Activated CD8-positive, alpha-beta memory T cell treated with anti-CD3 and anti-CD28 coated beads for 24 hours (primary cell): Measurements from ENCODE around the gene GNL3.
A peak's percentile ranks its signal among the peaks of the same experiment; 100 is the strongest.

Source experiments
- DNase-seq: peaks from one replicate; pipeline ENCODE4 v3.0.0-alpha.2; 2020

Gene GNL3

DNA sequence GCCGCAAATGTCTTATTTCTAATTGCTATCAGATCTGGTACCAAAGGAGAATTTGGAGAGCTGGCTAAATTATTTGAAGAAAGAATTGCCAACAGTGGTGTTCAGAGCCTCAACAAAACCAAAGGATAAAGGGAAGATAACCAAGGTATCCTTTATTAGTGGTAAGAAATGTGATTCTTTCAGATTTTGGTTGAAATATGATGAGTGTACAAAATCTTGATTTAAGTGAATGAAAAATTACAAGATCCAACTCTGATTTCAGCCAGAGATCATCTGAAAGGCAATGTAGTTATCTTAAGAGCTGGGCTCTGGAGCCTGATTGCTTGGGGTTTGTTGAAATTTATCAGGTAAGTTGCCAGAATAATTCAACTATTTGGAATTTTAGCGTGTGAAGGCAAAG lies 4.7 kb downstream of the GNL3 start:
- DNase-seq = no peak

DNA sequence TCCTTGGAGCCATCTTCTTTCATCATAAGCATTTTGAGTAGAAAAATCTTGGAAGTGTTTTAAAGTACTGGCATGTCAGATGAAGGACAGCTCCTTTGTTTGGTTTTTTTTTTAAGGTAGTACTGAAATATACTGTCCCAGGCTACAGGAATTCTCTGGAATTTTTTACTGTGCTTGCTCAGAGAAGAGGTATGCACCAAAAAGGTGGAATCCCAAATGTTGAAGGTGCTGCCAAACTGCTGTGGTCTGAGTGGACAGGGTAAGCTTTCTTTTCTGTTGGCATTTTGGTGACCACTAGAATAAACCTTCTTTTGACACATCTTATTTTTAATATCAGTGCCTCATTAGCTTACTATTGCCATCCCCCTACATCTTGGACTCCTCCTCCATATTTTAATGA lies 7.2 kb downstream of the GNL3 start:
- DNase-seq = no peak

DNA sequence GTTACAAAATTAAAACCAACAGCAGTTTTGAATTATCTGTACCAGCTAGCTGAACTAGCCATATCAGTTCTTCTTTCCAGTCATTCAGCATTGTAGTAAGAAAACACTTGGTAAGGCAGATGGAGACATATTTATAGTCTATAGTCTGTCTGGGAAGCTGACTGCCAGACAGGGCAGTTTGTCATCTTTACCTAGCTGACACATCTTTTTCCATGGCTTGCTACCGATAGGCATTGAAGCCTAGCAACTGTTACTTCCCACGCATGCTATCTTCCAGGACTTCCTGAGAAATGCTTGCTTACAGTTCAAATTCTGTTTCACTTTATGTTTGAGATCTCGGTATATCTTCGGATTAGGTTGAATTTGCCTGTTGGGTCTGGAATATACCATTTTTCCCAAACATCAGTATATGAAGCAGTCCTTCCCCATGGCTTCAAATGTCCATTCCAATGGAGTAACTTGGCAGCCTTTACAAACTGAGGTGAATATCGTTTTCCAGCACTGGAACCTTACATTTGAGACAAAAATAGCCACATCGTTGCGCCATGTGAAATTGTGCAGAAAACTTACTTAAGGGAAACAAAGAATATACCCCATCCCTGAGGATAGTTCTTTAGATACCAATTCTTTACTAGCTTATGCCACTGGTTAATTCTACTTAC lies 8.8 kb downstream of the GNL3 start:
- peak; percentile 43 for DNase-seq

DNA sequence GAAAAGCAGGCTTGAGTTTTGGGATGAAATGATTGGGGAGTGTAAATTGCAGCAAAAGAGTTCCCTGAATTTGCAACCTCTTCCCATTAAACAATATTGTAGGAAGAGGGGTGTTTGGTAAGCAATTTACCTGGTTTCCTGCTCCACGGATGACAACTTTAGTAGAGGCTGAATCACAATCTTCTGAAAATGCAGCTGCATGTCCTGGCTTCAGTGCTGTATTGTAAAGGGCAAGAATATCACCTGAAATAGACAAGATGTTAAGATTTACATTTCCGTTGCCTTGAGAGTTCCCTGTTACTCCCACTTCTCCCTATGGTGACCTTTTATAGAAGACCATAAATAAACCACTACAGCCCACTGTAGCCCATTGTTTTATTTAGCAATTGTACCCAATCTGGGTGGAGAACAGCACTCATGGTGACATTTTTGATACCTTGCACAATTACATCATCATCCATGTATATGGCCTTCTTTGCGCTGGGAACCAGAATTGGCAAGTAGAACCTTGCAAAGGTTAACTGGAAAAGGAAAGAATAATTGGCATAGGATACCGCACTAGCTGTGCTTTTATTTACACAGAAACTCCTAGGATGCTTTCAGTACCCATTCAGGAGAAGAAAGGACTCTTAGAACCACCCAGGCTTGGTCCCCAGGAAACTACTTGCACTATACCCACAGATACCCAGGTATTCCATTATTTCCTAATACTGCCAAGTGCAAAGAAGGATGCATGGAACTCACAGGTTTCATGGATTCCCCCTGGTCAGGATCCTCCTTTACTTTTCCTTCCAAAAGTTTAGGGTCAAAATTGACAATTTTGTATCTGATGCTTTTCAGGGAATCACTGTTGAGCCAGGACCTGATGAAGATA lies 10.2 kb downstream of the GNL3 start:
- DNase-seq = peak; percentile 47

DNA sequence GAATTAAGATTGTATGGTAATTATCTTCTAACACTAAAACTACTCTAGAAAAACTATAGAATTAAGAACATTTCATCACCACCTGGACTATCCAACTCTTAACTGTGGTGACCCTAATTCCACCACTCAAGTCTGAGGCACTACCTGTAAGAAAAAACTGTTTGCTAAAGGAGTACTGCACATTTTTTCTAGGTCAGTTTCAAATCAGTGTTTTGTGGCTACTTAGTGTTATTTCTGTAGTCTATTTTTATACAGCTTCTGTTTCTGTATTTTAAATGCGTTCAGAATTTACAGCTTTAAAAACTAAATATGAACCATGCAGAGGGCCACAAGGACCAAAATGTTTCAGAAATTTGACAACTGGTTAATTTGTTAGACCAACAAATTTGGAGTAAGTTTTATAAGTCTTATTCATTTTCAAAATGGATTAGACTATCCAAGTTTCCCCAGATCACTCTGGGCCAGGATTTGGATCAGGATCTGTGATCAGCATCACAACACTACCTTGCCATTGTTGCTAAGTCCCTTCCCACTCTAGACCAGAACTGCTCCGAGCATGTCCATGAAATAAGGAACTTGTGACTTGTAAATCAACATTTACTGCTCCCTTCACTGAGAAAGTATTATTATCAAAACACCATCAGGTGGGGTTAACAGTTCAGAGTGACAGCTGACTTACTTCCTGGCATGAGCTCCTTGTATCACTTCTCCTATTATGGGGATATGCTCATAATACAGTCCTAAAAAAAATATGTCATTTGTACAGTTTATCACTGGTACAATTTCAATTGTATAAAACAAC lies 11.2 kb downstream of the GNL3 start:
- peak; percentile 51 for DNase-seq

DNA sequence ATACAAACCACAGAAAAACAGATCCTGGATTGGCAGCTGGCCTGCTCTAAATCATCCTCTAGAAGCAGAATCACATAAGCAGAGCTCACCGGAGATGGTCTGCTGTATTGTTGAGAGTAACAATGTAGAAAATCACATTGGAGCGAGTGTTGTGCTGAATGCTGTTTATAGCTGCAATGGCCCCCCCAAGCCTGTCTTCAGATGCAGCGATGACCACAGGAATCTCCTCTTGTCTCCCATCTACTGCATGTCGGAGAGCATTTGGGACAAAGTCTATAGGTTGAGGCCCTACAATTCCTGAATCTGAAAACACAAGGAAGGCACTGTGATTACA lies 11.8 kb downstream of the GNL3 start:
- DNase-seq = peak; percentile 57

DNA sequence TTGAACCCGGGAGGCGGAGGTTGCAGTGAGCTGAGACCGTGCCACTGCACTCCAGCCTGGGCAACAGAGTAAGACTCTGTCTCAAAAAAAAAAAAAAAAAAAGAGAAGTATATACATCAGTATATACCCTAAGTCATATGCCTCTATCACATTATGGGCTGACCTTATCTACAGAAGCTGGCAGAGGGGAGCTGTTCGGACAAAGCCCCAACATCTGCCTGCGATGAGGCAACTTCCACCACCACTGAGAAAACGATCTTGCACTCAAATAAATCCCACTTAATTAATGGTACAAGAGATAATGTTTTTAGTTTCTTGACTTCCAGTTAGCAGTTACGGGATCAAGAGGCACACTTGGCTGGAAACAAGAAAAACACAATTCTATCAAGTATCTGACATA lies 17.5 kb downstream of the GNL3 start:
- DNase-seq = peak; percentile 13

DNA sequence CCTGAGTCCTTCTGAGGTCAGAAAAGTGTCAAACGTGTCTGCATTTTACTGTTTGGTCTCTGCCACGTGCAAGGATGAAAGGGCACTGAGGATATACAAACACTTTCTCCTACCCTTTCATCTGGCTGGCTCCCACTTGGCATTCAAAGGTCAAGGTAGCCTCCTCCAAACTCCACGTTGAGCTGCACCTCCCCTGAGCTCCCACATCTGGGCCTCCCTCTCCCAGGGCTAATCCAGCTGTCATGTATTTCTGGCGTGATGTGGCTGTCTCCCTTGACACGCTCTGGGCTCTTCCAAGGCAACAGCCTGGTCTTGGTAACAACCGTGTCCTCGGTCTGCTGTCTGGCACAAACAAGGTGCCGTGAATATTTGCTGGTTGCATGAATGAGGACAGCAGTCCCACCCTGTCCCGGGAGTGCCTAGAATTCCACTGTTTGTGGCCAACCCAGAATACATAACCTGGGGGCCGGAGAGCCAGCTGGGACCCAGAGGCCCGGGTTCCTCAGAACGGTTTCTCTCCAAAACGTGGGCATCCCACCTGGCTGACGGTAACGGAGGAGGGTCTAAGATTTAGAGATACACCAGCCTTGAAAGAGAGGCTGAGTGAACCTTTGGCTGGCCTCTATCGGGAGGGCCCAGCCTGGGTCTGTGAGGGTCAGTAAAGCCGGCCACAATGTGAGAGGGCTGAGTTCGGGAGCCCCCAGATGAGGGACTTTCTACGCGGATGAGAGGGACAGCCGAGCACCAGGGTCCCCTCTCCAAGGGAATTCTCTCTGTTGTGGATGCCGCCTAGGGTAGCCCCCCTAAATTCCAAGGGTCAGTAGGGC lies 19.0 kb downstream of the GNL3 start:
- no peak for DNase-seq

DNA sequence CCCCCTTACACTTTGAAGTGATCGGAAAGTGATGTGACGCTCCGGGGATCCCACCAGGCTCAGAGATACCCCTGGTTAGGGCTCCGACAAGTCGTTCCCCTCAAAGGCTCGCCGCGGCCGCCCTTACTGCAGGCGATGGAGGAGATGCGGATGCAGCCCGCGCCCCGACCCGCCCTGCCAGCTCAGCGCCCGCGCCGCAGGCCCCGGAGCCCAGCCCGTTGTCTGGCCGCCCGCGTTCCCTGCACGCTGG lies 19.5 kb downstream of the GNL3 start:
- DNase-seq = no peak

DNA sequence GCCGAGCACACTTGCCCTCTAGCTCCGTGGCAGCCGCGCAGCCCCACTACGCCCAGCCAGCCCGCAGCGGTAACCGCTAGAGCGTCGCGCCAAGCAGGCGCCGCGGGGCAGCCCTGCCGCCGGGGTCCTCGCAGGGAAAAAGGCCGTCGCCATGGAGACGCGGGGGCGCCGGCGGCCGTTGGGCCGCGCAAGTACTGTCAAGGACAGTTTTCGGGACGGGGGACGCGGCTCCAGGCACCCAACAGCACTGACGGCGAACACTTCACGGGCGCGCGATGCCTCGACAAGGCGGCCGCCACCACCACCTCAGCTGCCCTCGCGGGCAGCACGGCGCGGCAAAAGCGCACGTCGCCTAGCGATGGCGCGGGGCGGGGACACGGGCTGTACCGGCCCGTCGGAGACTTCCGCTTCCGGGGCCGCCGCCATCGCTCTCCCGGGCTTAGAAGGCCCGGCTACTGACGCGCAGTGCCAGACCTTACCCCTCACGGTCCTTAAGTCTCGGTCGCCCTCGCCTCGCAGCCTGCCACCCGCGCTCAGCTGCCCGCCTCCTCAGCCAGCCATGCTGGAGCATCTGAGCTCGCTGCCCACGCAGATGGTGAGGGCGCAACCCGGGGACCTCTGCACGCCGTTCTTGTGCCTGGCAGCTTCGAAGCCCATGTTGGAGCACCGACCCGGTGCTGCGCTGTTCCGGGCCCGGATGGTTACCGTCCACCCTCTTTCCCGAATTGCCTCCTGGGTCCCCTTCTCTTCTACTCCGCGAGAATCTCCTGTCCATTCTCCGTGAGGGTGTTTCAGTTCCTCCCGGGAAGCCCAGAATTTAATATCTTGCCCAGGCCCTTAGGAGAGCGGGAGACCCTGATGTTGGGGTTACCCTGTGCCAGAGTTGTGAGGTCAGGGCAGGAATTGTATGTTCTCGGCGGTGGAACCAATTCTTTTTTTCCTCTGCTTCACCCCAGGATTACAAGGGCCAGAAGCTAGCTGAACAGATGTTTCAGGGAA lies 20.2 kb downstream of the GNL3 start, which contains the start of the genes GLT8D1 and SPCS1:
Gene GLT8D1 (minus strand): TSS at position 104 of the 999 bp plus-strand sequence. CDS start 5,331 bp downstream, outside the sequence.
Gene SPCS1 (plus strand): TSS at position 419 of the 999 bp plus-strand sequence. CDS start 141 bp downstream, at position 560.
- DNase-seq = peak; percentile 96

DNA sequence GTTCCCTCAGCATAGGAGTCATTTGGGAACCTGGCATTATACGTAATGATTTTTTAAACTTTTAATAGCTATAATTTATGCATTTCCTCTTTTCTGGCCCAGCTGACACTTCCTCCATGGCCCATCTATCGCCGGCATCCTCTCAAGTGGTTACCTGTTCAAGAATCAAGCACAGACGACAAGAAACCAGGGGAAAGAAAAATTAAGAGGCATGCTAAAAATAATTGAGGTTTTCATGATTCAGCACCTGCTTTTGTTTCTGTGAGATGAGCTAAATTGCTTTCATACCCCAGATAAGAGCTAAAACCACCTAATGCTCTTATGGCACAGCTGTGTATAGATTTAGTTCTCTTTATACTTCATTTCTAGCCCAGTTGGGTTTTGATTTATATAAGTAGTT lies 21.8 kb downstream of the GNL3 start:
- peak; percentile 5 for DNase-seq

DNA sequence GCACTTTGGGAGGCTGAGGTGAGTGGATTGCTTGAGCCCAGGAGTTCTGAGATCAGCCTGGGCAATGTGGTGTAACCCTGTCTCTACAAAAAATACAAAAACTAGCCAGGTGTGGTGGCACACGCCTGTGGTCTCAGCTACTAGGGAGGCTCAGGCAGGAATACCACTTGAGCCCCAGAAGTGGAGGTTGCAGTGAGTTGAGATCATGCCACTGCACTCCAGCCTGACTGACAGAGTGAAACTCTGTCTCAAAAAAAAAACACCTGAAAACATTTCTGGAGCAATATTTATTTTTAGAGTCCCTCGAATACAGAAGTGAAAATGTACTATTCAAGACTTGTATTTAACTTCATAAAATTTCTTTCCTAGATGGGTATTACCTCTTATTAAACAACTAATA lies 24.7 kb downstream of the GNL3 start:
- no peak for DNase-seq

DNA sequence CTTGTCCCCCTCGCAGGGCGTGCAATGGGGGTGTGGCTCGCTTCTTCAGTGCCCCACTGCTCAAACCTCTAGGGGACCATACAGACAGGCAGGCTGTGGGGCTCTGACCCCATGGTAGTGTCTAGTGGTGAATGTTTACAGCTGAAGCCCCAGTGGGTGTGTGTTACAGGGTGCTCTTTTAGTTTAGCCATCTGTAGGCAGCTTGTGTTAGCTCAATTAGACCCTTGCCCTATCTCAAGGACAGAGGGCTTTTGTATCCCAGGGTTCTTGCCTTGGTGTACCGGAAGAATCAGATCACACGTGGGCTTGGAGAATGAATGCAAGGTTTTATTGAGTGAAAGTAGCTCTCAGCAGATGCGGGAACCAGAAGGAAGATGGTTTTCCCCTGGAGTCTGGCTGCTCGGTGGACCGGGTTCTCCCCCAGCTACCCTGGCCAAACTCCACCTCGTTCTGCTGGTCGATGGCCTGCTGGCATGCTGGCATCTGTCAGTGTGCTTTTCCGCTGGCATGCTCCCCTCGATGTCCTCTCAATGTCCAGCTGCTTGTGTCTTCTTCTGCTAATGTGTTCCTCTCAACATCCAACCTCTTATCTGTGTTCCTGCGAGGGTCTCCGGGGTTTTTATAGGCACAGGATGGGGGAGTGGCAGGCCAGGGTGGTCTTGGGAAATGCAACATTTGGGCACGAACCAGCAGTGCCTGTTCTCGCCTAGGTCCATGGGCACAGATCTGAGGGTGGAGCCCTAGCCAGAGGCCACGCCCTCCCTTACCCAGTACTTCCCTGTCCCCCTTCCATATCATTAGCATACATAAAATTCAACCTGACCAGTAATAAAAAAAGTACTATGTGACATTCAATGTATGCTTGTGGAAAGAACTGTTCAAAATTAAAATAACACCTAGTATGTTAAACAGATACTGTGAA lies 26.7 kb downstream of the GNL3 start:
- no peak for DNase-seq

DNA sequence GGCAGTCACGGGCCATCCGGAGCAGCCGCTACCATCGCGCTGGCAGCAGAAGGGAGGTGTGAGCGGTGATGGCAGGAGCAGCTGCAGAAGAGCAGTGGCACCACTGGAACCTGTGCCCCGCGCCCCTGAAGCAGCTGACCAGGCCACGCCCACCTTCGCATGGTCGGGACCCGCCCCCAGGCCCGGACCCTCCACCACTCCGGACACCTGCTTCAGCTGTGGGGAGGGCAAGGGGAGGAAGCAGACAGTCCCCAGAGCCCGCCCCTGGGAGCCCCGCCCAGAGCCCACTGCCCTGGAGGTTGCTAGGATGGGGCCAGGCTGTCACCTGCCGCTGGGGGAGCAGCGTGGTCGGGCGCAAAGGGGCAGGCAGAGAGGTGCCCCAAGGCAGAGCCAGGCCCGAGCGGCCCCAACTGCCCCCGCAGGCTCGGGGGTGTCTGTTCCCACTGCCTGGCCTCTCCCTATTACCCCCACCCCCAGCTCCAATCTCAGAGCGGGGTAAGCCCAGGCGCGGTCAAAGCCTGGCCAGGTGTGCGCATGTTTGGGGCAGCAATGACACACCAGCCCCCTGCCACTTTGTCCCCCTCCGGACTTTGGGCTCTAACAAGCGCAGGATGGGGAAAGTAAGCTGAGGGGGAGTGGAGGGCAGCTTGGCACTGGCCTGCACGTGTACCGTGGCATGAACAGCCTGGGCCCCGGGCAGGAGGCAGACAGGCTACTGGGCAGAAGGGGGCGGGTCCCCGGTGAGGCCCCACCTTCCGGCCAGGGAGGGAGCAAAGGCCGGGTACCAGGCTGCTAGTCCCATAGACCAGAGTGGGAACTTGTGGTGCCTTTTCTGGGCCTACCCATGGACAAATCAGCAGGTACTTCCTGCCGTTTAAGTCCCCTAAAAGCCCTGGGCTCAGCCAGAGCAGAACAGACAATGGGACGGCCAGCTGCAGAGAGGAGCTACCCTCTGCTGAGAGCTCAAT lies 28.8 kb downstream of the GNL3 start:
- DNase-seq = no peak

DNA sequence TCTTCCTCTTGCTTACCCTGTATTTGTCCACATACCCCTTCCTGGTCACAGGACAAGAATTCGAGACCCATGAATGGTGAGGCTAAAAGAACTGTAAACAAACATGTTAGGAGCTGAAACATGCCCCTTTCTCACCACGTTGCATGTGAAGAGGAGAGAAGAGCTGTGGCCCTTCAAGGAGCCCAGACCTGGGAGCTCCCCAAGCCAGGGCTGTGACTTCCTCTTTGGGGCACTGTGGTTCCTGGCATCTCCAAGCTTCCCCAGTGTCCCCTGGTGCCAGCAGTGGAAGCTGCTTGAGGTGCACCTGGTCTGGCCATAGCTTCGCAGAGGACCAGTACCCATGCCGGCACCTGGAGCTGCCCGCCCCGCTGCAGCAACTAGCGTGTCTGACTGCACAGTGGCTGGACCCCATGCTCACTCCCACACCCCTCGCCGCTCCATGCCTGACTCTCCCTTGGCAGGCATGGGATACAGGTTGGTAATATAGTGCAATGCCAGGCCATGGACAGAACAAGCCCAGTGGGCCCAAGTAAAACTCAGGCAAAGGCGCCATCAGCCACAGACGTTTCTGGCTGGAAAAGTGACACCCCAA lies 30.0 kb downstream of the GNL3 start:
- DNase-seq = no peak

DNA sequence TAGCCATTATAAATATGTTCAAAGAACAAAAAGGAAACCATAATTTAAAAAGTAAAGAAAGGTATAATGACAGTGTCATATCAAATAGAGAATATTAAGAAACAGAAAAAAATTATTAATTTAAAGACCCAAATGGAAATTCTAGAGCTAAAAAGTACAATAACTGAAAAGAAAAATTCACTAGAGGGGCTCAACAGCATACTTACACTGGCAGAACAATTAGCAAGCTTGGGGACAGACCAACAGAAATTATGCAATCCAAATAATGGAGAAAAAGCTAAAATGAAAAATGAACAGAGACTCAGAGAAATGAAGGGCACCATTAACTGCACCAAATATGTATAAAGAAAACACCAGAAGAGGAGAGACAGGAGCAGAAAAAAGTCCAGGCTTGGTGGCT lies 33.8 kb downstream of the GNL3 start:
- DNase-seq = no peak

DNA sequence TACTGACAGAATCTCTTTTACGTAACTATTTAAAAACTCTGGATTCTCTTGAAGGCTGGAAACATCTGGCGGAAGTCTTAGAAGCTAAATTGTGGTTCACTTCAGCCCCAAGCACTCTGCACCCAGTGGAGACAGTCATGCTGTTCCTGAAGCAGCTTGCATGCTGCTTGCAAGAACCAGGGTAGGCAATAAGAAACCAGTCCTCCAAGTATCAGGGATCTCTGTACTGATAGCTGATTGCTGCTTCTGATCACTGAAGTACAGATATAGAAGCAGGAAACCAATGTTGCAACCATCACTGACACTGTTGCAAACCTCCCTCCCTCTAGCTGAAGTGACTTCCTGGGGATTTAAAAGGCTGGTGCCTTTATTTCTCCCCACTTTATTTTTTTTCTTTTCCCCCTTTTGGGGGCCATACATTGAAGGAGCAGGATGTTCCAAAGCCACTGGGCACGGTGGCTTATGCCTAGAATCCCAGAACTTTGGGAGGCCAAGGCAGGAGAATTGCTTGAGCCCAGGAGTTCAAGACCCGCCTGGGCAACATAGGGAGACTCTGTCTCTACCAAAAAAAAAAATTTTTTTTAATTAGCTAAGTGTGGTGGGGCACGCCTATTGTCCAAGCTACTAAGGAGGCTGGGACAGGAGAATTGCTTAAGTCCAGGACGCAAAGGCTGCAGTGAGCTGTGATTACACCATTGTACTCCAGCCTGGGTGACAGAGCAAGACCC lies 35.3 kb downstream of the GNL3 start:
- no peak for DNase-seq

DNA sequence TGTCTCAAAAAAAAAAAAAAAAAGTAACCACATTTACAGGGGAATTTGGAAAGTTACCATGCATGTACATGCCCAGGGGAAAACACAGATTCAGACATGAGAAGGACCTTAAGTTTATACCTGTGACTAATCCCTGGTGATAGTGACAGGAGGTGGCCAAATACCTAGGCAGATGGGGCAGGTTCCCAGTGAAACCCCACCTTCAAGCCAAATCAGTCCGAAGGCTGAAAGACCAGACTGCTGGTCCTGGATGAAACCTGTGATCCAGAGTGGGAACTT lies 35.8 kb downstream of the GNL3 start:
- no peak for DNase-seq
